Retinal pigment epithelial cell (primary cell): ENCODE results near the gene MVP.
"Not testable (repeated sequence)": the region's sequence is repeated elsewhere in the genome, so short reads cannot be mapped to it uniquely, and the experiment has no call there.

ENCODE experiments used
- DNase-seq: peaks from one replicate; pipeline ENCODE4 v3.0.0-alpha.2; 2010; ENCODE audit warnings: low read depth
- H3K4me3 ChIP-seq: 2 replicates; pipeline ENCODE4 v1.5.1; 2011; ENCODE audit warnings: mild to moderate bottlenecking, low read length, control low read depth, moderate library complexity
- CTCF ChIP-seq: conservative IDR thresholded peaks from 2 replicates; pipeline ENCODE4 v1.5.1; 2011; ENCODE audit warnings: low read depth, low read length, control low read depth, inconsistent platforms

Gene MVP

DNA sequence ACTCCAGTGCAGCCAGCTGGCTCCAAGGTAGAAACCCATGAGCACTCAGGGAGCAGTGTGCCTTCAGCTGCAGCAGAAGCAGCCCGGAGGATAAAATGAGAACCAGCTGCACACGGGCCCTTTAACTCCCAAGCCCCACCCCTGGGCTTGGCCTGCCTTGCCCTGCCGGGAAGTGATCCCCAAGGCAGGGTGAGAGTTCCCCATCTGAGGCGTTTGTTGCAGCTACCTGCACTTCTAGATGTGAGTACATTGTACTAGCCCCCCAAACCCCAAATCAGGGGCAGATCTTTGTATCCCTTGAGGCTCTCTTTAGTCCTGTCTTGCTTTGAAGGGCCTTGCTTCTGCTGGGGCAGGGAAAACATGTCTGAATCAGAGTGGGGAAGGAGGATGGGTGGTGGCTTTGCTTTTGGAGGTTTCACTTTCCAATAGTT is at the start of gene MVP:
Gene MVP (plus strand): TSS at position 192 of the 431 bp plus-strand sequence. CDS start 10,088 bp downstream, outside the sequence.
- DNase-seq, result no peak
- TF ChIP-seq CTCF, result no peak

DNA sequence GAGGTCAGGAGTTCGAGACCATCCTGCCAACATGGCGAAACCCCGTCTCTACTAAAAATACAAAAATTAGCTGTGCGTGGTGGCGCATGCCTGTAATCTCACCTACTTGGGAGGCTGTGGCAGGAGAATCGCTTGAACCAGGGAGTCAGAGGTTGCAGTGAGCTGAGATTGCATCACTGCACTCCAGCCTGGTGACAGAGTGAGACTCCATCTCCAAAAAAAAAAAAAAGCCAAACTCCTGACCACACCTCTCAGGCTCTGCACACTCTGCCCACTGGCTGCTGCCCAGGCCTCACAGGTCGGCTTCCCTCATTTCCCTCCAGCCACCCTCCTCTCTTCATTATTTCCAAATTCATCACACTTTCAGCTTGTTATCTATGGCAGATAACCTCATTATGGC is 47.9 kb upstream of the MVP start:
- H3K4me3 ChIP-seq, DNase-seq: not testable (repeated sequence)

More for the DNA sequence above, at the start of gene MVP:
- H3K4me3 ChIP-seq, result peak within 1 kb of the TSS; percentile 90

DNA sequence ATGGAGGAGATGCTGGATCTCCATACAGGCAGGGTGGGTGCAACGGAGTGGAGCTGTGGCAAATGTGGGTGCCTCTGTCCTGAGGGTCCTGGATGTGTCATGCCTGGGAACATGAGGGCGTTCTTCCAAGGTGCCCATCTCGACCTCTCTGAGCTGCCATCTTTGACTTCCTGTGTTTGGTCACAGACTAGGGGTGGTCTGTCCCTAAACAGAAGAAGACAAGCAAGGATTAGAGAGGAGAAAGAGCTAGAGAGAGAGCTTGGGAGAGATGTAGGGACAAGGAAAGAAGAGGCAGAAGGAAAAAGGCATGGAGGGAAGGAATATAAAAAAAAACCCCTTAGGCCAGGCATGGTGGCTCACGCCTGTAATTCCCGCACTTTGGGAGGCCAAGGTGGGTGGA is 45.5 kb upstream of the MVP start:
- DNase-seq, result no peak
- no peak overlapping the region for H3K4me3 ChIP-seq
- TF ChIP-seq CTCF, result no peak

GRCh38 chr16:29775742-29776408 is 44.4 kb upstream of the MVP start:
- H3K4me3 ChIP-seq, result no peak overlapping the region
- no peak for DNase-seq
- TF ChIP-seq CTCF, result no peak

- H3K4me3 ChIP-seq, result no peak within 1 kb of the TSS
- DNase-seq, result no peak
These were observed 42.5 kb upstream of the MVP start, which contains the start of gene ZG16 for GRCh38 chr16:29777576-29778350. ZG16 (plus strand) TSS chr16:29778256; CDS start chr16:29779267, 1,011 bp downstream.

DNA sequence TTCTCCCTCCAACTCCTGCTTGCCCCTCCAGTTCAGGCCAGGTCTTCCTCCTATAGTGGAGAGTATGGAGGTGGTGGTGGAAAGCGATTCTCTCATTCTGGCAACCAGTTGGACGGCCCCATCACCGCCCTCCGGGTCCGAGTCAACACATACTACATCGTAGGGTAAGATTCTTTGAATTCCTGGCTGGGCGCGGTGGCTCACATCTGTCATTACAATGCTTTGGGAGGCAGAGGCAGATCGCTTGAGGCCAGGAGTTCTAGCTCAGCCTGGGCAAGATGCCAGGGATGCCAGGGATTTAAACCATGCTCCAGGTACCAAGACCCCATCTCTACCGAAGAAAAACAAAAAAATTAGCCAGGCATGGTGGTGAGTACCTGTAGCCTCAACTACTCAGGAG is 40.8 kb upstream of the MVP start:
- no peak for DNase-seq
- TF ChIP-seq CTCF, result no peak
- H3K4me3 ChIP-seq, result no peak overlapping the region

More at GRCh38 chr16:29777576-29778350, 42.5 kb upstream of the MVP start, which contains the start of gene ZG16:
- no peak for TF ChIP-seq CTCF

- not testable (repeated sequence) for H3K4me3 ChIP-seq, DNase-seq
These were observed 36.9 kb upstream of the MVP start for GRCh38 chr16:29783094-29783953.
